ENCODE results near the gene CTSO. TPM values are rescaled to one million over a fixed set of nuclear protein-coding genes. Genes with fewer than 3 reads are reported as not detected.
"Not testable (repeated sequence)": the region's sequence is repeated elsewhere in the genome, so short reads cannot be mapped to it uniquely, and the experiment has no call there.

The CTSO gene
- total and polyA plus RNA-seq, 5 donors from 2014 or later: 9.5 to 34.5 (median 31.3) TPM

DNA sequence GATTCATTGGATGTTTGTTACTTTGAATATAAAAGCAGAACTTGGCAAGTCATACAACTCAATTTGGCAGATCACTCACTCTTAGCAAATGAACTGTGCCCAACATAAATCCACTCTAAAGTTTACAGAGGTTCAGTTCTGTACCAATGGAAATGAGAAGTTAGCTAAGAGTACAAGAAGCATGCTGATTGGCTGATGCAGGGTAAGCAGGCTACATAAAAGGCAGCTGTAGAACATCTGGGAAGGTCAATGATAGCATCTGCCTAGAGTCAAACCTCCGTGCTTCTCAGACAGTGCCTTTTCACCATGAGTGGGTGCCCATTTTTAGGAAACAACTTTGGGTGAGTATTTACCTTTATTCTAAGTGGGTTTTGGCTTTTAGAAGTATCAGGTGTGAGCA is 50.2 kb downstream of the CTSO start, which contains the start of gene TDO2:
Gene TDO2 (plus strand): TSS at position 244 of the 400 bp plus-strand sequence. CDS start 63 bp downstream, at position 307.
- Histone ChIP-seq H3K4me1 (ENCODE audit: control insufficient read depth, insufficient read depth, low read length, poor library complexity, severe bottlenecking) (no peaks in the 10 kb centered on the region), H3K36me3 (ENCODE audit: control insufficient read depth, insufficient read depth, low read length) (no peaks in the 10 kb centered on the region), H3K27me3 (ENCODE audit: control insufficient read depth, insufficient read depth, low read length) (no peaks in the 10 kb centered on the region), H3K4me3 (ENCODE audit: low read depth, low read length) (no peak within 1 kb of the TSS), H3K27ac (ENCODE audit: insufficient read depth, low read length, poor library complexity, severe bottlenecking) (no peak within 1 kb of the TSS), H3K9me3 (ENCODE audit: control insufficient read depth in 2 of 2, low read length in 2 of 2) (no peaks in the 10 kb centered on the region)
- ATAC-seq (ENCODE audit: low read depth in 2 of 2) (no peak), DNase-seq (no peak)
- Mint-ChIP-seq H3K27ac (no peak within 1 kb of the TSS), H3K4me3 (no peak within 1 kb of the TSS), H3K36me3 (no peaks in the 10 kb centered on the region), H3K4me1 (no peaks in the 10 kb centered on the region), H3K27me3 (no peaks in the 10 kb centered on the region), H3K9me3 (peaks cover 0 to 3% (median 0%) of the 10 kb centered on the region in 7 donors)

DNA sequence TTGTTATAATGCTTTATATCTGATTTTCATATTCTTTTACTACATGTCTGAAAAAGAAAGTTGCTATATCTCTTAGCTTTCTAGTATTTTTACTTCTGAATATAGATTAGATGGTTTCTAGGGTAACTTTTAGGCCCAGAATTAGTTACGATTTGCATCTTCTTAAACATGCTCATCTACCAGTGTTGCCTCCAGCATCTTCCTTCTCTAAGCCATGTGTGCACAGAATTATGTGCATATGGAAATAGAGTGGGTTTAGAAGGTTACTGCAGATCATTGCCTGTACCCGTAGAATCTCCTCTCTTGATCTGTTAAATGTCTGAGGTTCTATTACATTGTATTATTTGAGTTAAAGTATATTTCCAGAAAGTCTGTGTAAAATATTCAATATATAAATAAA is 52.7 kb downstream of the CTSO start:
- ATAC-seq (ENCODE audit: low read depth in 2 of 2): no peak
- no peak overlapping the region for H3K4me3 Mint-ChIP-seq
- Histone ChIP-seq H3K27ac (ENCODE audit: insufficient read depth, low read length, poor library complexity, severe bottlenecking) (no peak overlapping the region), H3K36me3 (ENCODE audit: control insufficient read depth, insufficient read depth, low read length) (no peaks in the 10 kb centered on the region), H3K4me3 (ENCODE audit: low read depth, low read length) (no peak overlapping the region), H3K27me3 (ENCODE audit: control insufficient read depth, insufficient read depth, low read length) (no peaks in the 10 kb centered on the region), H3K4me1 (ENCODE audit: control insufficient read depth, insufficient read depth, low read length, poor library complexity, severe bottlenecking) (no peaks in the 10 kb centered on the region), H3K9me3 (ENCODE audit: control insufficient read depth in 2 of 2, low read length in 2 of 2) (no peaks in the 10 kb centered on the region)
- no peak for DNase-seq
- no peak overlapping the region for H3K27ac Mint-ChIP-seq
- H3K36me3 Mint-ChIP-seq: no peaks in the 10 kb centered on the region
- H3K9me3 Mint-ChIP-seq: peaks cover 0 to 8% (median 2%) of the 10 kb centered on the region in 7 donors
- no peaks in the 10 kb centered on the region for H3K4me1 Mint-ChIP-seq
- H3K27me3 Mint-ChIP-seq: no peaks in the 10 kb centered on the region

DNA sequence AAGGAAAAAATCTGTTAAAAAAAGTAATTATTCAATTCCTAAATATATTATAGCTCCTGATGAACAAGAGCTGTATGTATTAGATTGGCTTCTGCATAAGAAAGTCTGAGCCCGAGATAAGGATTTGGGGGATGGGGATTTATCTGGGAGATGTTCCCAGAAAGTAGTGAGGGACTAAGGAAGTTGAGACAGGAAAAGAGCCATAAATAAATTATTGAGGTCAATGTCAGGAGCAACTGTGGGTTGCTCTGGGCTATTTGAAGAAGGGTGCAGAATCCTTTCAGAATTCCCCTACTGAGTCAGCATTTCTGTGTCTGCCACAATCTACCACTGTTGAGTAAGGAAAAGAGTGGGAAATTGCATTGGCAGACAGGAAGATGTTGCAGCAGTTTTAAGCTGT is 53.3 kb downstream of the CTSO start:
- ATAC-seq (ENCODE audit: low read depth in 2 of 2) (no peak), DNase-seq (no peak)
- Mint-ChIP-seq H3K36me3 (no peaks in the 10 kb centered on the region), H3K4me3 (no peak overlapping the region), H3K4me1 (no peaks in the 10 kb centered on the region), H3K9me3 (peaks cover 0 to 8% (median 3%) of the 10 kb centered on the region in 7 donors), H3K27ac (no peak overlapping the region), H3K27me3 (no peaks in the 10 kb centered on the region)
- Histone ChIP-seq H3K4me3 (ENCODE audit: low read depth, low read length) (no peak overlapping the region), H3K36me3 (ENCODE audit: control insufficient read depth, insufficient read depth, low read length) (no peaks in the 10 kb centered on the region), H3K4me1 (ENCODE audit: control insufficient read depth, insufficient read depth, low read length, poor library complexity, severe bottlenecking) (no peaks in the 10 kb centered on the region), H3K27me3 (ENCODE audit: control insufficient read depth, insufficient read depth, low read length) (no peaks in the 10 kb centered on the region), H3K27ac (ENCODE audit: insufficient read depth, low read length, poor library complexity, severe bottlenecking) (no peak overlapping the region), H3K9me3 (ENCODE audit: control insufficient read depth in 2 of 2, low read length in 2 of 2) (no peaks in the 10 kb centered on the region)

DNA sequence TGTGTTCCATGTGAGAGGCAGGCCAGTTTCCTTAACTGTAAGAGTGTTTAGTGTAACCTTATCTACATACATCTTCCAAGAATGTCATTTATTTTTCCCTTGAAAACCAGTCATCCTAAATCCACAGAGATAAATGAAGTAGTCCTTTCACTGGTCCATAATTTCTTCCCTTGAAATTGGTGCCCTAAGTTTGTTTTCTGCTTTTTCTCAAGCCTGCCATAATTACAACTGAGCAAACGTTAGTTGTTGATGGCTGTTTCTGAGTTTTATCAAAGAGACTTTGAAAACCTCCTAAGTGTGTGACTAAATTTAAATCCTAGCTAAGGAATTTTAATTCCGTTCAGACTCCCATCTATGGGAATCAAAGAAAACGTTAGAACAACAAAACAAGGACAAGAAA is 53.8 kb downstream of the CTSO start:
- no peak for ATAC-seq (ENCODE audit: low read depth in 2 of 2)
- Mint-ChIP-seq H3K4me1 (no peaks in the 10 kb centered on the region), H3K36me3 (no peaks in the 10 kb centered on the region), H3K9me3 (peaks cover 0 to 9% (median 3%) of the 10 kb centered on the region in 7 donors), H3K27ac (no peak overlapping the region), H3K4me3 (no peak overlapping the region), H3K27me3 (no peaks in the 10 kb centered on the region)
- H3K4me3 ChIP-seq (ENCODE audit: low read depth, low read length): no peak overlapping the region
- H3K27me3 ChIP-seq (ENCODE audit: control insufficient read depth, insufficient read depth, low read length): no peaks in the 10 kb centered on the region
- H3K4me1 ChIP-seq (ENCODE audit: control insufficient read depth, insufficient read depth, low read length, poor library complexity, severe bottlenecking): no peaks in the 10 kb centered on the region
- H3K9me3 ChIP-seq (ENCODE audit: control insufficient read depth in 2 of 2, low read length in 2 of 2): no peaks in the 10 kb centered on the region
- no peak overlapping the region for H3K27ac ChIP-seq (ENCODE audit: insufficient read depth, low read length, poor library complexity, severe bottlenecking)
- H3K36me3 ChIP-seq (ENCODE audit: control insufficient read depth, insufficient read depth, low read length): no peaks in the 10 kb centered on the region
- no peak for DNase-seq

DNA sequence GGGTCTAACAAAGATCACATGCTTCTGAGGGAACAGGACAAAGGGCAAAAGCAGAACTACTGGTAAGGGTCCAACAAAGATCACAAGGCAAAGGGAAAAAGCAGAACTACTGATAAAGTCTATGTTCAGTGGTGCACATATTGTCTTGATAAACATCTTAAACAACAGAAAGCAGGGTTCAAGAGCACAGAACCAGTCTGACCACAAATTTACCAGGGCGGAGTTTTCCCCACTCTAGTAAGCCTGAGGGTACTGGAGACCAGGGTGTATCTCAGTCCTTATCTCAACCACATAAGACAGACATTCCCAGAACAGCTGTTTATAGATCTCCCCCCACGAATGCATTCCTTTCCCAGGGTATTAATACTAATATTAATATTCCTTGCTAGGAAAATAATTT is 55.3 kb downstream of the CTSO start:
- not testable (repeated sequence) for H3K4me3 ChIP-seq (ENCODE audit: low read depth, low read length); ATAC-seq (ENCODE audit: low read depth in 2 of 2); H3K4me1 Mint-ChIP-seq; H3K27ac ChIP-seq (ENCODE audit: insufficient read depth, low read length, poor library complexity, severe bottlenecking); H3K36me3 ChIP-seq (ENCODE audit: control insufficient read depth, insufficient read depth, low read length); H3K9me3 Mint-ChIP-seq; H3K36me3 Mint-ChIP-seq; H3K27me3 ChIP-seq (ENCODE audit: control insufficient read depth, insufficient read depth, low read length); H3K9me3 ChIP-seq (ENCODE audit: control insufficient read depth in 2 of 2, low read length in 2 of 2); H3K4me3 Mint-ChIP-seq; H3K27me3 Mint-ChIP-seq; H3K4me1 ChIP-seq (ENCODE audit: control insufficient read depth, insufficient read depth, low read length, poor library complexity, severe bottlenecking); DNase-seq; H3K27ac Mint-ChIP-seq

DNA sequence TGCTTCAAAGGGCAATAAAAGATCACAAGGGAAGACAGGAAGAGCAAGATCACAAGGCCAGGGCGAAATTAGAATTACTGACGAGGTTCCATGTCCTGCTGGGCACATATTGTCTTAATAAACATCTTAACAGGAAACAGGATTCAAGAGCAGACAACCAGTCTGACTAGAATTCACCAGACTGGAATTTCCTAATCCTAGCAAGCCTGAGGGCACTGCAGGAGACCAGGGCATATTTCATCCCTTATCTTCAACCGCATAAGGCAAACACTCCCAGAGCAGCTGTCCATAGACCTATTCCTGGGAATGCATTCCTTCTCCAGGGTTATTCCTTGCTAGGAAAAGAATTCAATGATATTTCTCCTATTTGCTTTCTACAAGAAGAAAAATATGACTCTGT is 62.6 kb downstream of the CTSO start:
- DNase-seq (no peak), ATAC-seq (ENCODE audit: low read depth in 2 of 2) (no peak)
- Histone ChIP-seq H3K9me3 (ENCODE audit: control insufficient read depth in 2 of 2, low read length in 2 of 2) (no peaks in the 10 kb centered on the region), H3K36me3 (ENCODE audit: control insufficient read depth, insufficient read depth, low read length) (no peaks in the 10 kb centered on the region), H3K27me3 (ENCODE audit: control insufficient read depth, insufficient read depth, low read length) (no peaks in the 10 kb centered on the region), H3K4me1 (ENCODE audit: control insufficient read depth, insufficient read depth, low read length, poor library complexity, severe bottlenecking) (no peaks in the 10 kb centered on the region), H3K27ac (ENCODE audit: insufficient read depth, low read length, poor library complexity, severe bottlenecking) (no peak overlapping the region), H3K4me3 (ENCODE audit: low read depth, low read length) (no peak overlapping the region)
- H3K27me3 Mint-ChIP-seq: no peaks in the 10 kb centered on the region
- no peaks in the 10 kb centered on the region for H3K36me3 Mint-ChIP-seq
- no peak overlapping the region for H3K27ac Mint-ChIP-seq
- H3K4me3 Mint-ChIP-seq: no peak overlapping the region
- H3K4me1 Mint-ChIP-seq: no peaks in the 10 kb centered on the region
- peaks cover 0 to 9% (median 4%) of the 10 kb centered on the region in 7 donors for H3K9me3 Mint-ChIP-seq

DNA sequence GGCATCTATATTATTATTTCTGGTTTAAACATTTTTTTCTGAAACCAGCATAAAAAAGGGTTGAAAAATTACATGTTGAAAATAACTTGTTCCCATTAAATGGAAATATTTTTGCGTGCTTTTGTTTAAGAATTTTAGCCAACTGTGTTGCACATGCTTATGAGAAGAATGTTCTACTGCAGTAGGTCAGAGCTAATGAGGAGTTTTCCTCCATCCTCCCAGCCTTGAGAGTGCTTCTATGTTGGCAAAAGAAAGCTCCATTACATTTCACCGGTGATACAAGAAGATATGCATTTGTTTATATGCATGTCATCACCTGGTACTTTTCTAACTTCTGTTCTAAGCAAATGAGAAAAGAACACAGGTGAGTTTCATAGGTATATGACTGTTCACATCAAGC is 63.7 kb downstream of the CTSO start:
- ATAC-seq (ENCODE audit: low read depth in 2 of 2) (no peak), DNase-seq (no peak)
- no peak overlapping the region for H3K27ac Mint-ChIP-seq
- Histone ChIP-seq H3K4me1 (ENCODE audit: control insufficient read depth, insufficient read depth, low read length, poor library complexity, severe bottlenecking) (no peaks in the 10 kb centered on the region), H3K27me3 (ENCODE audit: control insufficient read depth, insufficient read depth, low read length) (no peaks in the 10 kb centered on the region), H3K4me3 (ENCODE audit: low read depth, low read length) (no peak overlapping the region), H3K27ac (ENCODE audit: insufficient read depth, low read length, poor library complexity, severe bottlenecking) (no peak overlapping the region), H3K36me3 (ENCODE audit: control insufficient read depth, insufficient read depth, low read length) (no peaks in the 10 kb centered on the region), H3K9me3 (ENCODE audit: control insufficient read depth in 2 of 2, low read length in 2 of 2) (no peaks in the 10 kb centered on the region)
- H3K27me3 Mint-ChIP-seq: no peaks in the 10 kb centered on the region
- H3K4me1 Mint-ChIP-seq: no peaks in the 10 kb centered on the region
- peaks cover 0 to 6% (median 4%) of the 10 kb centered on the region in 7 donors for H3K9me3 Mint-ChIP-seq
- H3K4me3 Mint-ChIP-seq: no peak overlapping the region
- no peaks in the 10 kb centered on the region for H3K36me3 Mint-ChIP-seq

DNA sequence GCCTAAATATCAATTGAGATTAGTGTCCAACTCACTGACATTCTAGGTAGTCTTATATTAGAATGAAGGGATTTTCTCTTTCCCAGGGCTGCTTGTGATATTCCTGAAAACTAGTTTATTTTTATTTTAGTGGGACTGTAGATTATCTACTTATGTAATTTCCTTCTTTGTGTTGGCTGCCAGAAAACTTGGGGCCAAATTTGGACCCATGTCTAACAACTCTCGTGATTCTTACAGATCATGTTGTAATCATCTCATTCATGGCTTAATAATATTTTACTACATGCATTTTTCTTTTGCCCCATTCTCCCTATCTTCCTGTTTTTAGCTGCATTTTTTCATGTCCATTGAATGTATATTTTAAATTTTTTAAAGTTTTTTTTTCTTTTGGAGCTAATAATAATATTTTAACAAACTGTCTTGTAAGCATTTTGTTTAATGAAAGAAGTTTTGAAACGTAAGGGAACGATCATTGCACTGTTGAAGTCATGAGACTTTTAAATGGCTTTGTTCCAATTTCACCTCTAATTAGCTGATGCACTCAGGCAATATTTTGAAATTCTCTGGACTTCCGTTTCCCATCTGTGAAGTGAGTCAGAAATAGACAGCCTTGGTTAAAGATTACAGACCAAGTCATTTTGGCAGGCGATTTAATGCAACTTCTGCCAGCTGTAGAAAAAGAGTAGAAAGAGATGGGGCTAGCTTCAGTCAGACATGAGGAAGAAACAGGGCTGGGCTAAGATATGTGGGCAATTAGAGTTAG is 64.5 kb downstream of the CTSO start:
- Mint-ChIP-seq H3K27me3 (no peaks in the 10 kb centered on the region), H3K36me3 (no peaks in the 10 kb centered on the region), H3K9me3 (peaks cover 0 to 6% (median 3%) of the 10 kb centered on the region in 7 donors), H3K27ac (no peak overlapping the region), H3K4me3 (no peak overlapping the region), H3K4me1 (no peaks in the 10 kb centered on the region)
- Histone ChIP-seq H3K4me1 (ENCODE audit: control insufficient read depth, insufficient read depth, low read length, poor library complexity, severe bottlenecking) (no peaks in the 10 kb centered on the region), H3K4me3 (ENCODE audit: low read depth, low read length) (no peak overlapping the region), H3K9me3 (ENCODE audit: control insufficient read depth in 2 of 2, low read length in 2 of 2) (no peaks in the 10 kb centered on the region), H3K27me3 (ENCODE audit: control insufficient read depth, insufficient read depth, low read length) (no peaks in the 10 kb centered on the region), H3K27ac (ENCODE audit: insufficient read depth, low read length, poor library complexity, severe bottlenecking) (no peak overlapping the region), H3K36me3 (ENCODE audit: control insufficient read depth, insufficient read depth, low read length) (no peaks in the 10 kb centered on the region)
- DNase-seq: no peak
- ATAC-seq (ENCODE audit: low read depth in 2 of 2): no peak
